Astrocyte (in vitro differentiated cells and primary cell): ENCODE results near the gene CHURC1. TPM values are rescaled to one million over a fixed set of nuclear protein-coding genes. Genes with fewer than 3 reads are reported as not detected.

Experiments
- DNase-seq: peaks from one replicate; pipeline ENCODE4 v3.0.0-alpha.2; 2010; ENCODE audit warnings: low read depth
- FAIRE-seq: peaks from 2 replicates; lab custom pipeline; 2011; peaks lifted over from hg19 to GRCh38; lab: Jason Lieb, UNC
- H2AFZ ChIP-seq: 2 replicates; pipeline ENCODE4 v1.6.0; 2012; ENCODE audit warnings: low read depth, low read length, inconsistent platforms
- H3K27ac ChIP-seq: 2 replicates; pipeline ENCODE4 v1.5.1; 2011; ENCODE audit warnings: low read depth, low read length, inconsistent platforms
- H3K27me3 ChIP-seq: 2 replicates; pipeline ENCODE4 v1.6.0; 2011; ENCODE audit warnings: low read length, inconsistent platforms; ENCODE audit not compliant: insufficient read depth
- H3K36me3 ChIP-seq: 2 replicates; pipeline ENCODE4 v1.5.1; 2011; ENCODE audit warnings: low read length, inconsistent platforms; ENCODE audit not compliant: insufficient read depth
- H3K4me1 ChIP-seq: 2 replicates; pipeline ENCODE4 v1.5.1; 2011; ENCODE audit warnings: low read length, inconsistent platforms; ENCODE audit not compliant: insufficient read depth
- H3K4me2 ChIP-seq: 2 replicates; pipeline ENCODE4 v1.6.0; 2012; ENCODE audit warnings: low read length, inconsistent platforms
- H3K4me3 ChIP-seq: 2 replicates; pipeline ENCODE4 v1.5.1; 2011; ENCODE audit warnings: low read depth, mild to moderate bottlenecking, low read length, inconsistent platforms; ENCODE audit not compliant: insufficient read depth
- H3K79me2 ChIP-seq: 2 replicates; pipeline ENCODE4 v1.6.0; 2012; ENCODE audit warnings: mild to moderate bottlenecking, low read length, inconsistent platforms; ENCODE audit not compliant: insufficient read depth
- H3K9ac ChIP-seq: 2 replicates; pipeline ENCODE4 v1.6.0; 2012; ENCODE audit warnings: mild to moderate bottlenecking, low read length, inconsistent platforms
- H3K9me3 ChIP-seq: 2 replicates; pipeline ENCODE4 v1.5.1; 2012; ENCODE audit warnings: low read depth, mild to moderate bottlenecking, low read length, inconsistent platforms; ENCODE audit not compliant: insufficient read depth
- H4K20me1 ChIP-seq: 2 replicates; pipeline ENCODE4 v1.6.0; 2012; ENCODE audit warnings: low read length, inconsistent platforms; ENCODE audit not compliant: insufficient read depth
- H3K27ac Mint-ChIP-seq: one replicate; pipeline ENCODE4 v1.8.0; 2021; ENCODE audit warnings: mild to moderate bottlenecking, mixed read lengths; ENCODE audit not compliant: unreplicated experiment
- H3K27me3 Mint-ChIP-seq: one replicate; pipeline ENCODE4 v1.8.0; 2021; ENCODE audit warnings: low read depth, mixed read lengths; ENCODE audit not compliant: unreplicated experiment
- H3K36me3 Mint-ChIP-seq: one replicate; pipeline ENCODE4 v1.8.0; 2021; ENCODE audit warnings: low read depth, mixed read lengths; ENCODE audit not compliant: unreplicated experiment
- H3K4me1 Mint-ChIP-seq: one replicate; pipeline ENCODE4 v1.8.0; 2021; ENCODE audit warnings: low read depth, mixed read lengths; ENCODE audit not compliant: unreplicated experiment
- H3K4me3 Mint-ChIP-seq: one replicate; pipeline ENCODE4 v1.8.0; 2021; ENCODE audit warnings: mild to moderate bottlenecking, moderate library complexity, mixed read lengths; ENCODE audit not compliant: unreplicated experiment
- H3K9me3 Mint-ChIP-seq: one replicate; pipeline ENCODE4 v1.8.0; 2021; ENCODE audit warnings: mild to moderate bottlenecking, mixed read lengths; ENCODE audit not compliant: unreplicated experiment
- CTCF ChIP-seq: IDR thresholded peaks from 2 replicates; pipeline ENCODE4 v1.5.1; 2011; ENCODE audit warnings: low read depth, mild to moderate bottlenecking, inconsistent platforms, low read length, moderate library complexity; ENCODE audit not compliant: insufficient read depth
- EZH2 ChIP-seq: IDR thresholded peaks from 2 replicates; pipeline ENCODE4 v1.6.1; 2012; ENCODE audit warnings: mild to moderate bottlenecking, low read length, inconsistent platforms; ENCODE audit not compliant: insufficient read depth
- total RNA-seq: library from RNA; stranded (reverse); gene quantifications from 2 replicates; pipeline ENCODE4 v1.2.1, GENCODE V29; 2021

CHURC1 gene
- total RNA-seq, 1 donor from 2014 or later, result 48.1 TPM

- no peak overlapping the region for H3K4me3 ChIP-seq
- peaks cover 5% of the 10 kb centered on the region for H4K20me1 ChIP-seq
- no peaks in the 10 kb centered on the region for H3K27me3 ChIP-seq
- DNase-seq, result no peak
- H2AFZ ChIP-seq, result no peak overlapping the region
- Mint-ChIP-seq H3K36me3 (peaks cover 31% of the 10 kb centered on the region), H3K4me3 (no peak overlapping the region), H3K27me3 (no peaks in the 10 kb centered on the region), H3K9me3 (no peaks in the 10 kb centered on the region), H3K4me1 (no peaks in the 10 kb centered on the region), H3K27ac (peak overlapping the region; percentile 62)
- no peak overlapping the region for H3K9ac ChIP-seq
- H3K36me3 ChIP-seq, result no peaks in the 10 kb centered on the region
- H3K4me2 ChIP-seq, result no peak overlapping the region
- H3K79me2 ChIP-seq, result no peaks in the 10 kb centered on the region
- no peaks in the 10 kb centered on the region for H3K9me3 ChIP-seq
- no peak for FAIRE-seq
- H3K4me1 ChIP-seq, result no peaks in the 10 kb centered on the region
- TF ChIP-seq CTCF, result no peak
- no peak overlapping the region for H3K27ac ChIP-seq
These were observed 29.8 kb downstream of the CHURC1 start for GRCh38 chr14:64944041-64944440.

GRCh38 chr14:64944861-64945260 lies 30.6 kb downstream of the CHURC1 start:
- no peaks in the 10 kb centered on the region for H3K36me3 ChIP-seq
- Mint-ChIP-seq H3K4me1 (no peaks in the 10 kb centered on the region), H3K36me3 (peaks cover 28% of the 10 kb centered on the region), H3K27ac (no peak overlapping the region), H3K9me3 (no peaks in the 10 kb centered on the region), H3K4me3 (no peak overlapping the region), H3K27me3 (no peaks in the 10 kb centered on the region)
- H3K27ac ChIP-seq, result no peak overlapping the region
- no peaks in the 10 kb centered on the region for H3K9me3 ChIP-seq
- no peaks in the 10 kb centered on the region for H3K27me3 ChIP-seq
- no peak for DNase-seq
- no peaks in the 10 kb centered on the region for H4K20me1 ChIP-seq
- H3K79me2 ChIP-seq, result no peaks in the 10 kb centered on the region
- no peak overlapping the region for H2AFZ ChIP-seq
- TF ChIP-seq EZH2, result no peak
- no peak for TF ChIP-seq CTCF
- H3K4me2 ChIP-seq, result no peak overlapping the region
- H3K9ac ChIP-seq, result no peak overlapping the region
- no peak for FAIRE-seq
- H3K4me1 ChIP-seq, result no peaks in the 10 kb centered on the region
- H3K4me3 ChIP-seq, result no peak overlapping the region

- H3K4me1 ChIP-seq, result no peaks in the 10 kb centered on the region
- no peaks in the 10 kb centered on the region for H4K20me1 ChIP-seq
- Mint-ChIP-seq H3K4me3 (no peak overlapping the region), H3K36me3 (peaks cover 30% of the 10 kb centered on the region), H3K9me3 (no peaks in the 10 kb centered on the region), H3K27ac (no peak overlapping the region), H3K27me3 (no peaks in the 10 kb centered on the region), H3K4me1 (no peaks in the 10 kb centered on the region)
- TF ChIP-seq CTCF, result no peak
- TF ChIP-seq EZH2, result no peak
- no peak overlapping the region for H3K4me2 ChIP-seq
- no peak overlapping the region for H3K9ac ChIP-seq
- no peaks in the 10 kb centered on the region for H3K36me3 ChIP-seq
- H2AFZ ChIP-seq, result no peak overlapping the region
- no peaks in the 10 kb centered on the region for H3K9me3 ChIP-seq
- H3K4me3 ChIP-seq, result no peak overlapping the region
- FAIRE-seq (no peak), DNase-seq (no peak)
- H3K27me3 ChIP-seq, result no peaks in the 10 kb centered on the region
- H3K27ac ChIP-seq, result no peak overlapping the region
- no peaks in the 10 kb centered on the region for H3K79me2 ChIP-seq
These were observed 31.4 kb downstream of the CHURC1 start for GRCh38 chr14:64945431-64946178.
